ENCODE measurements around the gene HSD17B13. TPM values are rescaled to one million over a fixed set of nuclear protein-coding genes. Genes with fewer than 3 reads are reported as not detected.

The HSD17B13 gene
- total and polyA plus RNA-seq, 5 donors = 0.09 to 0.14 (median 0.12) TPM; not detected in 1

- no peaks in the 10 kb centered on the region for H3K9me3 ChIP-seq (ENCODE audit: control insufficient read depth, low read length)
- H3K27me3 ChIP-seq (ENCODE audit: control insufficient read depth, insufficient read depth) = no peaks in the 10 kb centered on the region
- WGBS = 51% methylated on average over 3 of the region's 3 CpGs
- no peak for ATAC-seq
- no peak overlapping the region for H3K4me3 ChIP-seq (ENCODE audit: low read length)
- intact Hi-C loops (cut with DNase I) = loop anchor here in 1 of 4 donors (10.0 kb wide), 1 partner anchor 938 kb away; no protein-coding TSS in a partner anchor
- no peak for DNase-seq
- no peaks in the 10 kb centered on the region for H3K4me1 ChIP-seq (ENCODE audit: control insufficient read depth, insufficient read depth, low read length)
- no peak overlapping the region for H3K27ac ChIP-seq (ENCODE audit: low read length)
Observed at GRCh38 chr4:87266986-87267385, 55.7 kb downstream of the HSD17B13 start.

DNA sequence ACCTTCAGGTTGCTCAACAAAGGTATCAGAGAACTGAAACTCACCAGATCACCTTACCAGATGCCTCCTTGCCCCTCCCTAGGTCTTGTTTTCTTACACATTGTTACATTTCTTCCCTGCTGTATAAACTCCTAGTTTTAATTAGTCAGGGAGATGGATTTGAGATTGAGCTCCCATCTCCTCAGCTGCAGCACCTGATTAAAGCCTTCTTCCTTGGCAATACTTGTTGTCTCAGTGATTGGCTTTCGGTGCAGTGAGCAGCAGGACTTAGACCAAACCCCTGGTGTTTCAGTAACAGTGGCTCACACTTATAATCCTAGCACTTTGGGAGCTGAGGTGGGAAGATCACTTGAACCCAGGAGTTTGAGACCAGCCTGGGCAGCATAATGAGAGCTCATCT is 59.8 kb downstream of the HSD17B13 start:
- ATAC-seq (no peak), DNase-seq (no peak)
- Histone ChIP-seq H3K4me3 (ENCODE audit: low read length) (no peak overlapping the region), H3K27me3 (ENCODE audit: control insufficient read depth, insufficient read depth) (no peaks in the 10 kb centered on the region), H3K4me1 (ENCODE audit: control insufficient read depth, insufficient read depth, low read length) (no peaks in the 10 kb centered on the region), H3K9me3 (ENCODE audit: control insufficient read depth, low read length) (no peaks in the 10 kb centered on the region), H3K27ac (ENCODE audit: low read length) (no peak overlapping the region)
- WGBS = 97% methylated on average over 1 of the region's 1 CpG
- intact Hi-C loops (cut with DNase I) = loop anchor here in 1 of 4 donors (10.0 kb wide), 1 partner anchor 942 kb away; no protein-coding TSS in a partner anchor

GRCh38 chr4:87260477-87260876 is 62.2 kb downstream of the HSD17B13 start:
- Histone ChIP-seq H3K9me3 (ENCODE audit: control insufficient read depth, low read length) (no peaks in the 10 kb centered on the region), H3K27ac (ENCODE audit: low read length) (no peak overlapping the region), H3K27me3 (ENCODE audit: control insufficient read depth, insufficient read depth) (no peaks in the 10 kb centered on the region), H3K4me1 (ENCODE audit: control insufficient read depth, insufficient read depth, low read length) (no peaks in the 10 kb centered on the region), H3K4me3 (ENCODE audit: low read length) (no peak overlapping the region)
- DNase-seq (no peak), ATAC-seq (no peak)
- 95% methylated on average over 2 of the region's 2 CpGs for WGBS
- intact Hi-C loops (cut with DNase I) = loop anchor here in 1 of 4 donors (10.0 kb wide), 1 partner anchor 944 kb away; no protein-coding TSS in a partner anchor

GRCh38 chr4:87258677-87259076 is 64.0 kb downstream of the HSD17B13 start:
- H3K27ac ChIP-seq (ENCODE audit: low read length) = no peak overlapping the region
- WGBS = 94% methylated on average over 2 of the region's 2 CpGs
- intact Hi-C loops (cut with DNase I) = no loop called here
- no peaks in the 10 kb centered on the region for H3K9me3 ChIP-seq (ENCODE audit: control insufficient read depth, low read length)
- ATAC-seq (no peak), DNase-seq (no peak)
- H3K4me1 ChIP-seq (ENCODE audit: control insufficient read depth, insufficient read depth, low read length) = no peaks in the 10 kb centered on the region
- H3K27me3 ChIP-seq (ENCODE audit: control insufficient read depth, insufficient read depth) = no peaks in the 10 kb centered on the region
- no peak overlapping the region for H3K4me3 ChIP-seq (ENCODE audit: low read length)

DNA sequence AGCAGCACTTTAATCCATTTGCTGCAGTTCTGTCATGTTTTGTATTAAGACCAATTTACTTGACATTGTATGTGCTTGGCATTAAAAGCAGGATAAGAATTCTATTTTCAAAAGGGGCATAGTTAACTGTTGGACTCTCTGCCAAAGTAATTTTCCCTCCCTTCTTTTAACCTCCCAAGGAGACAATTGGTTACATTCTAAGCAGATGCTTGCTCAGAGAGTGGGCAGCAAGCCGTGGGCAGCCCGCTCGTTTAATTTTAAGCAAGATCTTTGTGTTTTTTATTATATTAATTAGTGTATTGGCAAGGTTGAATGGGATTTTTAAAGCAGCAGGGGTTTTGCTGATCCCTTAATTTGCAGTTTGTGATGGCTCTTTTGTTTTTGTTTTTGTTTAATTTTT is 65.2 kb downstream of the HSD17B13 start:
- 60% methylated on average over 3 of the region's 3 CpGs for WGBS
- no peak for DNase-seq
- no peak for ATAC-seq
- no peaks in the 10 kb centered on the region for H3K4me1 ChIP-seq (ENCODE audit: control insufficient read depth, insufficient read depth, low read length)
- H3K27me3 ChIP-seq (ENCODE audit: control insufficient read depth, insufficient read depth) = no peaks in the 10 kb centered on the region
- no peak overlapping the region for H3K27ac ChIP-seq (ENCODE audit: low read length)
- intact Hi-C loops (cut with DNase I) = no loop called here
- no peak overlapping the region for H3K4me3 ChIP-seq (ENCODE audit: low read length)
- H3K9me3 ChIP-seq (ENCODE audit: control insufficient read depth, low read length) = no peaks in the 10 kb centered on the region

- ATAC-seq (no peak), DNase-seq (no peak)
- H3K4me1 ChIP-seq (ENCODE audit: control insufficient read depth, insufficient read depth, low read length) = no peaks in the 10 kb centered on the region
- H3K4me3 ChIP-seq (ENCODE audit: low read length) = no peak overlapping the region
- WGBS = 88% methylated on average over 1 of the region's 1 CpG
- intact Hi-C loops (cut with DNase I) = no loop called here
- no peak overlapping the region for H3K27ac ChIP-seq (ENCODE audit: low read length)
- H3K27me3 ChIP-seq (ENCODE audit: control insufficient read depth, insufficient read depth) = no peaks in the 10 kb centered on the region
- no peaks in the 10 kb centered on the region for H3K9me3 ChIP-seq (ENCODE audit: control insufficient read depth, low read length)
Observed at GRCh38 chr4:87255755-87256154, 66.9 kb downstream of the HSD17B13 start.

Small RNA genes within 50 kb of the gene (microRNA-seq; reads per million reads assigned to microRNA genes)
- gene MIR5705 = 0 reads per million in 2 donors

Other genes with a start within 250 kb of the HSD17B13 start
- gene KLHL8, start 102.3 kb downstream of the HSD17B13 start, total RNA-seq = 10 to 100 TPM; 10.8 to 14.6 (median 11.9) TPM
- gene KLHL8, start 102.3 kb downstream of the HSD17B13 start, polyA plus RNA-seq = 3.4 TPM
- 10 to 100 TPM; 16.4 to 22.5 (median 19.0) TPM for gene HSD17B11, start 68.3 kb upstream of the HSD17B13 start, total RNA-seq
- gene HSD17B11, start 68.3 kb upstream of the HSD17B13 start, polyA plus RNA-seq = 30.0 TPM
- 10 to 100 TPM; 27.1 to 36.5 (median 30.8) TPM for gene NUDT9, start 99.7 kb upstream of the HSD17B13 start, total RNA-seq
- gene NUDT9, start 99.7 kb upstream of the HSD17B13 start, polyA plus RNA-seq = 52.8 TPM
- gene SPARCL1, start 206.5 kb upstream of the HSD17B13 start, total RNA-seq = 100 to 1,000 TPM; 343 to 386 (median 355) TPM
- gene SPARCL1, start 206.5 kb upstream of the HSD17B13 start, polyA plus RNA-seq = 492 TPM

Measured in right cardiac atrium (tissue), 5 donors.